Keratinocyte (primary cell): ENCODE measurements around the gene MIER3. TPM values are rescaled to one million over a fixed set of nuclear protein-coding genes. Genes with fewer than 3 reads are reported as not detected.

Source experiments
- DNase-seq: peaks from one replicate; pipeline ENCODE4 v3.0.0-alpha.2; 2011; ENCODE audit warnings: low read depth, missing footprints, low spot score
- FAIRE-seq: peaks from 2 replicates; lab custom pipeline; 2011; peaks lifted over from hg19 to GRCh38; lab: Jason Lieb, UNC
- H2AFZ ChIP-seq: 2 replicates; pipeline ENCODE4 v1.6.0; 2012; ENCODE audit warnings: low read length, control low read depth, inconsistent platforms; ENCODE audit not compliant: control insufficient read depth
- H3K27ac ChIP-seq: 2 replicates; pipeline ENCODE4 v1.5.1; 2011; ENCODE audit warnings: low read length; ENCODE audit not compliant: control insufficient read depth, insufficient read depth
- H3K27me3 ChIP-seq: 3 replicates; pipeline ENCODE4 v1.6.0; 2011; ENCODE audit warnings: low read length; ENCODE audit not compliant: control insufficient read depth, insufficient read depth; ENCODE audit errors: extremely low read depth
- H3K36me3 ChIP-seq, 2 experiments: 2 replicates in 1 of 2; 3 replicates in 1 of 2; pipeline ENCODE4 v1.5.1; 2011; ENCODE audit warnings: low read length in 2 of 2, mild to moderate bottlenecking in 1 of 2; ENCODE audit not compliant: control insufficient read depth in 2 of 2, insufficient read depth in 2 of 2; ENCODE audit errors: extremely low read depth in 1 of 2
- H3K4me1 ChIP-seq: 3 replicates; pipeline ENCODE4 v1.5.1; 2011; ENCODE audit warnings: low read length; ENCODE audit not compliant: control insufficient read depth, insufficient read depth; ENCODE audit errors: extremely low read depth
- H3K4me2 ChIP-seq: 3 replicates; pipeline ENCODE4 v1.6.0; 2011; ENCODE audit warnings: low read depth, low read length; ENCODE audit not compliant: control insufficient read depth, insufficient read depth; ENCODE audit errors: extremely low read depth
- H3K4me3 ChIP-seq, 3 experiments: fragments of 200-600 bp in 1 of 3; sonication (generic) in 1 of 3; 2 replicates in 2 of 3; 3 replicates in 1 of 3; pipeline ENCODE4 v1.5.1; 2011 to 2016; ENCODE audit warnings: low read length in 3 of 3, mild to moderate bottlenecking in 3 of 3, control low read depth in 2 of 3, inconsistent platforms in 1 of 3, low read depth in 1 of 3, mixed read lengths in 1 of 3, mixed run types in 1 of 3, moderate library complexity in 1 of 3; ENCODE audit not compliant: control insufficient read depth in 2 of 3, insufficient read depth in 2 of 3; ENCODE audit errors: extremely low read depth in 1 of 3
- H3K79me2 ChIP-seq: 2 replicates; pipeline ENCODE4 v1.6.0; 2012; ENCODE audit warnings: low read length; ENCODE audit not compliant: control insufficient read depth, insufficient read depth
- H3K9ac ChIP-seq: 3 replicates; pipeline ENCODE4 v1.6.0; 2011; ENCODE audit warnings: low read length; ENCODE audit not compliant: control insufficient read depth, insufficient read depth; ENCODE audit errors: extremely low read depth
- H3K9me1 ChIP-seq: 3 replicates; pipeline ENCODE4 v1.6.0; 2011; ENCODE audit warnings: low read length; ENCODE audit not compliant: control insufficient read depth, insufficient read depth; ENCODE audit errors: extremely low read depth
- H3K9me3 ChIP-seq: 2 replicates; pipeline ENCODE4 v1.5.1; 2012; ENCODE audit warnings: low read depth, low read length; ENCODE audit not compliant: control insufficient read depth
- H4K20me1 ChIP-seq: 3 replicates; pipeline ENCODE4 v1.6.0; 2011; ENCODE audit warnings: low read length; ENCODE audit not compliant: control insufficient read depth, insufficient read depth; ENCODE audit errors: extremely low read depth
- EZH2 ChIP-seq: IDR thresholded peaks from one replicate; pipeline ENCODE4 v1.6.1; 2012; ENCODE audit warnings: inconsistent platforms, mild to moderate bottlenecking, low read length, moderate library complexity
- dilution Hi-C: fragments of 300-500 bp; cut with MboI; formaldehyde crosslinking; loops from one replicate; pipeline ENCODE4 v1.7.0; 2020; ENCODE audit warnings: low sequenced_read_pairs; ENCODE audit not compliant: extremely low pct_ligation_motif_present
- polyA plus RNA-seq, 5 experiments: library from polyadenylated mRNA; depleted of rRNA in 3 of 5; stranded (reverse) in 3 of 5; stranded (forward) in 1 of 5; unstranded in 1 of 5; fragments of >200 nt; gene quantifications; 1 replicate in 1 of 5; 2 replicates in 3 of 5; 3 replicates in 1 of 5; pipeline versions ENCODE4 v1.2.1 to v1.2.3, GENCODE V29; 2011 to 2012; ENCODE audit warnings: missing spikeins in 2 of 5, low read depth in 1 of 5, low replicate concordance in 1 of 5
- TF ChIP-seq, protein P1 (sequence below), 3 experiments: IDR thresholded peaks in 1 of 3; conservative IDR thresholded peaks in 1 of 3; optimal IDR thresholded peaks in 1 of 3; 2 replicates in 2 of 3; 3 replicates in 1 of 3; pipeline versions ENCODE3 to v1.5.1; 2011; ENCODE audit warnings: low read length in 3 of 3, mild to moderate bottlenecking in 3 of 3, moderate library complexity in 2 of 3, control low read depth in 1 of 3, inconsistent platforms in 1 of 3; ENCODE audit not compliant: insufficient read depth in 2 of 3; ENCODE audit errors: extremely low read depth in 1 of 3

MIER3 gene
- polyA plus RNA-seq, 1 donor (not counting 4 experiments of a cell fraction or from before 2014, with no cell fraction given) = 13.3 TPM

DNA sequence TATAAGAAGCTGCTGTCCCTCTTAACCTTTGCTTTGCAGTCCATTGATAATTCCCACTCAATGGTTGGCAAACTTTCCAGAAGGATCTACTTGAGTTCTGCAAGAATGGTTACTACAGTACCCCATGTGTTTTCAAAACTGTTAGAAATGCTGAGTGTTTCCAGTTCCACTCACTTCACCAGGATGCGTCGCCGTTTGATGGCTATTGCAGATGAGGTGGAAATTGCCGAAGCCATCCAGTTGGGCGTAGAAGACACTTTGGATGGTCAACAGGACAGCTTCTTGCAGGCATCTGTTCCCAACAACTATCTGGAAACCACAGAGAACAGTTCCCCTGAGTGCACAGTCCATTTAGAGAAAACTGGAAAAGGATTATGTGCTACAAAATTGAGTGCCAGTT, 70.4 kb downstream of the MIER3 start:
- H3K4me1 ChIP-seq = no peaks in the 10 kb centered on the region
- H3K9me3 ChIP-seq = no peaks in the 10 kb centered on the region
- no peak overlapping the region for H3K27ac ChIP-seq
- H3K4me2 ChIP-seq = no peak overlapping the region
- no peak for DNase-seq
- H3K9ac ChIP-seq = no peak overlapping the region
- H3K36me3 ChIP-seq = peaks cover 11 to 20% of the 10 kb centered on the region in 2 experiments
- no peak for FAIRE-seq
- no peaks in the 10 kb centered on the region for H3K9me1 ChIP-seq
- no peak overlapping the region for H2AFZ ChIP-seq
- H3K79me2 ChIP-seq = no peaks in the 10 kb centered on the region
- H4K20me1 ChIP-seq = no peaks in the 10 kb centered on the region
- TF ChIP-seq EZH2 = no peak
- TF ChIP-seq, protein P1, sequence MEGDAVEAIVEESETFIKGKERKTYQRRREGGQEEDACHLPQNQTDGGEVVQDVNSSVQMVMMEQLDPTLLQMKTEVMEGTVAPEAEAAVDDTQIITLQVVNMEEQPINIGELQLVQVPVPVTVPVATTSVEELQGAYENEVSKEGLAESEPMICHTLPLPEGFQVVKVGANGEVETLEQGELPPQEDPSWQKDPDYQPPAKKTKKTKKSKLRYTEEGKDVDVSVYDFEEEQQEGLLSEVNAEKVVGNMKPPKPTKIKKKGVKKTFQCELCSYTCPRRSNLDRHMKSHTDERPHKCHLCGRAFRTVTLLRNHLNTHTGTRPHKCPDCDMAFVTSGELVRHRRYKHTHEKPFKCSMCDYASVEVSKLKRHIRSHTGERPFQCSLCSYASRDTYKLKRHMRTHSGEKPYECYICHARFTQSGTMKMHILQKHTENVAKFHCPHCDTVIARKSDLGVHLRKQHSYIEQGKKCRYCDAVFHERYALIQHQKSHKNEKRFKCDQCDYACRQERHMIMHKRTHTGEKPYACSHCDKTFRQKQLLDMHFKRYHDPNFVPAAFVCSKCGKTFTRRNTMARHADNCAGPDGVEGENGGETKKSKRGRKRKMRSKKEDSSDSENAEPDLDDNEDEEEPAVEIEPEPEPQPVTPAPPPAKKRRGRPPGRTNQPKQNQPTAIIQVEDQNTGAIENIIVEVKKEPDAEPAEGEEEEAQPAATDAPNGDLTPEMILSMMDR (optimal IDR thresholded peaks at IDR 0.05 in 1 of 3, IDR thresholded peaks at IDR 0.05 in 1 of 3, conservative IDR thresholded peaks at IDR 0.05 in 1 of 3; ENCODE audit: extremely low read depth in 1 of 3, insufficient read depth in 2 of 3, low read length in 3 of 3) = no peak
- dilution Hi-C loops = no loop called here
- H3K27me3 ChIP-seq = no peaks in the 10 kb centered on the region
- no peak overlapping the region for H3K4me3 ChIP-seq

GRCh38 chr5:56876327-56876726, 75.6 kb downstream of the MIER3 start:
- H3K36me3 ChIP-seq = peaks cover 10 to 12% of the 10 kb centered on the region in 2 experiments
- H3K4me1 ChIP-seq = peaks cover 4% of the 10 kb centered on the region
- H4K20me1 ChIP-seq = no peaks in the 10 kb centered on the region
- peak; percentile 45 for DNase-seq
- TF ChIP-seq, protein P1 (optimal IDR thresholded peaks at IDR 0.05 in 1 of 3, IDR thresholded peaks at IDR 0.05 in 1 of 3, conservative IDR thresholded peaks at IDR 0.05 in 1 of 3; ENCODE audit: extremely low read depth in 1 of 3, insufficient read depth in 2 of 3, low read length in 3 of 3) = no peak
- TF ChIP-seq EZH2 = no peak
- H3K27ac ChIP-seq = no peak overlapping the region
- H3K9me3 ChIP-seq = no peaks in the 10 kb centered on the region
- dilution Hi-C loops = no loop called here
- no peak overlapping the region for H2AFZ ChIP-seq
- no peak overlapping the region for H3K9ac ChIP-seq
- no peaks in the 10 kb centered on the region for H3K27me3 ChIP-seq
- no peaks in the 10 kb centered on the region for H3K79me2 ChIP-seq
- no peaks in the 10 kb centered on the region for H3K9me1 ChIP-seq
- H3K4me2 ChIP-seq = no peak overlapping the region
- FAIRE-seq = peak; percentile 85
- no peak overlapping the region for H3K4me3 ChIP-seq
